GM19193 (cell line): Measurements from ENCODE around the gene PHYH.

Experiments
- POLR2A ChIP-seq: IDR thresholded peaks from 4 replicates; pipeline ENCODE4 v1.6.1; 2011; ENCODE audit not compliant: insufficient read depth, insufficient read length; ENCODE audit errors: extremely low read depth

PHYH gene

DNA sequence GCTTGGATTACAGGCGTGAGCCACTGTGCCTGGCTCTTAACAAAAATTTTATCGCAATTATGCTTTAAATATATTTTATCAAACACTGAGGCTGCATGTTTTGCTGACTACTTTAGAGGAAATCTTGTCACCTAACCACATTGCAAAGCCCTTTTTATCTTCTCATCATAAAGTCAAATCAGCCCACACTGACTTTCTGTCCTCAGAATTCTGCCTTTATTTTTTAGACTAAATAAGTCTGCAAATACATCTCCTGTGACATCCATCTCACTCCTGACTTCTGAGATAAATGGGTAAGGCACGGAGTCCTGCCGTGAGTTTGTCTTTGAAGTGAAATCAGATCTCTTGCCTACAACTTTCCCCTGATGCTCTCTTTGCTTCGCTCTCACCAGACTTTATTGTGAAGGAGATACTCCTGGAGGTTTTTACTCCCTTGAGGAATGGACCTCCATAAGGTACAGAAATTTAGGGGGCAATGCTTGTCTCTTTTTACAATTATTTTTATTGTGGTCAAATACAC is 42.2 kb downstream of the PHYH start:
- no peak for TF ChIP-seq POLR2A

DNA sequence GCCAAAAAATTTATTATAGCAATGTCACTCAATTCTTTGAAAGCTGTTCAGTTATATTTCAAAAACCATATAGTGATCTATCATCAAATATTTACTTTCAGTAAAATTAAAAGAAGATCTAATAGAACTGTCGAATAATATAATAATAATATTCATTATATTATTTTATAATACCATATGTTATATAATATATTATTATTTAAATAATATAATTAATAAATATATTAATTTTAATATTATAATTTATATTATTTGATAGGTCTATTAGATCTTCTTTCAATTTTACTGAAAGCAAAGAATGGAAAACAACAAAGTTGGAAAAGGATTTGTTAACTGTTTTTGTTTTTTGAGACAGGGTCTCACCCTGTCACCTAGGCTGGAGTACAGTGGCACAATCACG is 43.2 kb downstream of the PHYH start:
- TF ChIP-seq POLR2A, result no peak

DNA sequence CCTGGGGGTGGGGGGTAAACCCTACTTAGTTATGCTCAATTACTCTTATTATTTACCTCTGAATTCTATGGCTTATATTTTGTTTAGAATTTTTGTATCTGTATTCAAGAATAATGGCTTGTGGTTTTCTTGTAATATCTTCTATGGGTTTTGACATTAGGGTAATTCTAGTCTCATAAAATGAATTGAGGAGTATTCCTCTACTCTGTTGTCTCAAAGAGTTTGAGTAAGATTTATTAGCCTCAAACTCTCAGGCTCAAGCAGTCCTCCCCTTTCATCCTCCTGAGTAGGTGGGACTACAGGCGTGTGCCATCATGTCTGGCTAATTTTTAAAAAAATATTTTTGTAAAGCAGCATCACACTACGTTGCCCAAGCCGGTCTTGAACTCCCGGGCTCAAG is 46.1 kb downstream of the PHYH start:
- TF ChIP-seq POLR2A, result no peak

- no peak for TF ChIP-seq POLR2A
Measured at GRCh38 chr10:13247784-13248183, 52.1 kb downstream of the PHYH start.

DNA sequence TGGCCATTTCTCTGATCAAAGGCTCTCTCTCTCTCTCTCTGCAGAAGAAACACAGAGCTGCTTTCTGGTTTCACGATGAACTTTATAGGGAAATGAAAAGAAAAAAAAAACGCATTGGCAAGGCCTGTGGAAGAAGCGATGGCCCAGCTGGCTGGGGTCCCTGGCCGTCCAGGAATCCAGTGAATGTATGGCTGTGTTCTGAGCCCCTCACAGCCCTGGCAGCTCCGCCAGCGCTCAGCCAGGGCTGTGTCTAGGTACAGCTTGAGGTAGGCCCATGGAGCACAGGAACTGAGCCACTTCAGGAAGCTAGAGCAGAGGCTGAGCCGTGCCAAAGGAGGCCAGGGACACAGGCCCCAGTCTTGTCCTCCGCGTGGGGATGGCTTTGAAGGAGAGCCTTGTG is 52.6 kb downstream of the PHYH start:
- TF ChIP-seq POLR2A, result no peak

DNA sequence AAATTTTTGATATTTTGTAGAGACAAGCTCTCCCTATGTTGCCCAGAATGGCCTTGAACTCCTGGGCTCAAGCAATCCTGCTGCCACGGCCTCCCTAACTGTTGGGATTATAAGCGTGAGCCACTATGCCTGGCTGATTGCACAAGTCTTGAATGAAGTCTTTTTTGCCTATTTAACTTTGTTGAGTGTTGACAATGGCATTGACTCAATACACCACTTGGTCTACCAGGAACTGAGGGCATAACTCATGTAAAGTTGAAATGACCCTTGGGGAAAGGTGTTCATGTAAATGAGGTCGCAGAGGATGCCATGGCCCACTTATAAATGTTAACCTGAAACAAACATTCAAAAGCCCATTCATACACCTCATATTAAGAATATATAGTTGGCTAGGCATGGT is 58.3 kb downstream of the PHYH start:
- TF ChIP-seq POLR2A, result no peak

DNA sequence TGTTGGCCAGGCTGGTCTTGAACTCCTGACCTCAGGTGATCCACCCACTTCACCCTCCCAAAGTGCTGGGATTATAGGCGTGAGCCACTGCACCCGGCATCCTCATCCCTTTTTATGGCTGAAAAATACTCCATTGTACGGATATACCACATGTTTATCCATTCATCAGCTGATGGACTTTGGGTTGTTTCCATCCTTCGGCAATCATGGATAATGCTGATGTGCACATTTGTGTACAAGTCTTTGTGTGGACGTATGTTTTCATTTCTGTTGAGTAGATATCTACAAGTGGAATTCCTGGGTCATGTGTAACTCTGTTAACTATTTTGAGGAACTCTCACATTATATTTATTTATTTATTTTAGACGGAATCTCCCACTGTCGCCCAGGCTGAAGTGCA is 59.9 kb downstream of the PHYH start:
- no peak for TF ChIP-seq POLR2A

- TF ChIP-seq POLR2A, result no peak
Measured at GRCh38 chr10:13238271-13239077, 61.4 kb downstream of the PHYH start.

DNA sequence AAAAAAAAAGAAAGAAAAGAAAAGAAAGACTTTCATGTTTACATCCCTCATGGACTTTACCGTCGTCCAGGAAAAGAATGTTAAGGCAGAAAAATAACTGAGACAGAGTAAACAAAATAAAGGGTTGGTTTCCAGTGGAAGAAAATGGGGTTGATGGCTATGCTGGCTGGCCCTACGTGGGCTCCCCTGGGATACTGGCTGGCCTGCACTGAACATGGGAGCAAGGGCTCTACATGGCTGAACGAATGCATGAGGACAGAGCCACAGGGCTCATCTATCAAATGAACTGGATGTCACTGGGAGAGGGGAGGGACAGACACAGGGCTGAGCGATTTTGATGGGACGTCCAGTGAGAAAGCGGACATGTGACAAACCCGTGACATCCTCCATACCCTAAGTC is 63.2 kb downstream of the PHYH start:
- TF ChIP-seq POLR2A, result no peak

- TF ChIP-seq POLR2A, result no peak
Measured at GRCh38 chr10:13234172-13234571, 65.7 kb downstream of the PHYH start, which contains the start of gene UCMA. Gene UCMA, minus strand, starts transcription at chr10:13234374. Its CDS starts 116 bp downstream, at chr10:13234258.

GRCh38 chr10:13233358-13233757 is 66.5 kb downstream of the PHYH start:
- no peak for TF ChIP-seq POLR2A

- no peak for TF ChIP-seq POLR2A
Measured at GRCh38 chr10:13231808-13232207, 68.1 kb downstream of the PHYH start.

DNA sequence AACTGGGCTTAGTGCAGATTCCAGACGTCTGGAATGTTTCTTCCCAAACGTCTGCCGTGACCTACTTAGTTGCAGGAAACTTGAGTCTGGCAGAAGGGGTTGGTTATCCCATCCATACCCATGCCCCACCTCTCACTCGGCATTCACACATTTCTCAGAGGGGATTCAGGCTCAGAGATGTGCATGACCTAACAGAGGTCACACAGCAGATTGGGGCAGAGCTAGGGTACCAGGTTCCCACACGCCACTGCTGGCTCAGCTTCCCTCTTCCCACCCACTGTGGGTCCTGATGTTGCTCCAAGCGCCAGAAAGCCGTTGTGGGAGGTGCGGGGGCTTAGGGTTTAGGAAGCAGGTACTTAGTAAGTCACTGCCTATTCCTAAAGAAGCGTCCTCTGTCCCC is 68.7 kb downstream of the PHYH start:
- no peak for TF ChIP-seq POLR2A
